HG02763 (cell line): ENCODE measurements around the gene RAB28.

Experiments used
- ATAC-seq: cut with Tn5 transposase; IDR thresholded peaks from one replicate; pipeline ENCODE4 v1.9.1; 2021; ENCODE audit warnings: mild to moderate bottlenecking, moderate library complexity; ENCODE audit not compliant: unreplicated experiment

Gene RAB28

DNA sequence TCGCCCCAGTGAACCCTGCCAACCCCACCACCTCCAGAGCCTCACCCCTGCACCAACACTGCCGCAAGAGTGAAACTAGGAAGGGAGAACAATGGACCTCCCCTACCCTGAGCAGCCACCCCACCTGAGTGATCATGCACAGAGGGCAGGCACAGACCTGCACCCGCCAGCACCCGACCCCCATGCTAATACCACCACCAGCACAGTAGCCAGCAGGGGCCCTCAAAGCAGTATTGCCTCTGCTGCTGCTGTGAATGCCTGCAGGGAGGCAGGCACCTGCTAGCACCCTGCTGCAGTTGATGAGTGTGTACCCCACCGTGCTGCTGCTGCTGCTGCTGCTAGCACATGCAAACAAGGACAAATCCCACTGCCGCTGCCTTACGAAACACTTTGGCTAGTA lies 100.1 kb downstream of the RAB28 start:
- no peak for ATAC-seq

DNA sequence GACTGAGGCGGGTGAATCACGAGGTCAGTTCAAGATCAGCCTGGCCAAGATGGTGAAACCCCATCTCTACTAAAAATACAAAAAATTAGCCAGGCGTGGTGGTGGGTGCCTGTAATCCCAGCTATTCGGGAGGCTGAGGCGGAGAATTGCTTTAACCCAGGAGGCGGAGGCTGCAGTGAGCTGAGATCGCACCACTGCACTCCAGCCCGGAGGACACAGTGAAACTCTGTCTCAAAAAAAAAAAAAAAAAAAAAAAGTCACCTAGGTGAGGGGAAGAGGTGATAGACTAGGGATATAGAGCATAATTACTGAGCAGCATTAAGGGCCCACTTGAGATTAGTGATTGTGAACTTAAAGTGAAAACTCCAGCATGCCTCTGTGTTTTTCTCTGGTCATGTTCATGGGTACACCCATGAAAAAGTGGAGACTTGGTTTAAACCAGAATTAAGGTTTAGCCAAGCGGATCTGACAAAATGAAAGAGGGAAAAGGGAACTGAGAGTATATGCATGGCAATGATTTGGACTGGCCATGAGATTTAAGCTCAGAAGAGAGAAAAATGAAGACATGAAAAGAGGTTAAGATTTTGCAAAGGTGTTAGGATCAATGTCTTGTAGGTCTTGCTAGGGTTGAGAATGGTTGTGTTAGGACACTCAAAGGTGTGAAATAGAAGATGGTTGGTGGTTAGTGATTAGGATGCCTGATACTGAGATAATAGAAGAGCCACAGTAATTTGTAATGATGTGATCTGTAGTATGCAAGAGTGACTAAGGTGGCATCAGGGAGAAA lies 105.0 kb downstream of the RAB28 start:
- ATAC-seq: no peak

DNA sequence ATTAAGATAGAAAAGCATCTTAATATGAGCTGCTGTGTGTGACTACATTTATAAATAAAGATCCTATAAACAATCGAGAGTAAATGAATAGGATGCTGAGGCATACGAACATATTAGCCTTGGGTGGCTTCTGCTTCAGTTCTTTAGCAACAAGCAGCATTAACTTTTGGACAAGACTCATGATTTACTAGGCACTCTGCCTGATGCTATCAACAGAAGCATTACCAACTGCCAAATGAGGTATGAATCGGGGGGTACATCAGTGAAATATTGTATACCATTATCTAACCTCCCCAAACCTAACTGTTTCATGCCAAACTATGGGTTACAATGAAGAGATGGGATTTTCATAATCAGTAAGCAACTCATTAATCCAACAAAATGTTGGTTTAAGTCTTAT lies 113.1 kb downstream of the RAB28 start:
- no peak for ATAC-seq

DNA sequence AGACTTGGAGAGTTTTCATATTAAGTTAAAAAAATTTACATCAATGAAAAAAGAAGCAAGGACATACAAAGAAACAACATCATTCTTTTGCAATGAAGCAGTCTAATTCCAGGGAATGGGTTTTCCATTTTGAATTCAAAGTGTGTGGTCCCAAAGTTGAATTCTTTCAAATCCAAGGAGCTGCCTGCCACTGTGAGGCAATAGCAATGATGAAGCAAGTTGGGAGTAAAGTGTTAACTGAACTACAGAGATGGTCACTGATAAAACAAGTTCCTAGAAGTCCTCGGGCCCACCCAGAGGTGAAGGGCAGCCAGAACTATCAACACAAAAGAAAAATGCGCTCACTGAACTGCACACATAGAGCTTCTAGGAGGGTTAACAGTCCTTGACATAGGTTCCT lies 115.9 kb downstream of the RAB28 start:
- ATAC-seq: no peak

DNA sequence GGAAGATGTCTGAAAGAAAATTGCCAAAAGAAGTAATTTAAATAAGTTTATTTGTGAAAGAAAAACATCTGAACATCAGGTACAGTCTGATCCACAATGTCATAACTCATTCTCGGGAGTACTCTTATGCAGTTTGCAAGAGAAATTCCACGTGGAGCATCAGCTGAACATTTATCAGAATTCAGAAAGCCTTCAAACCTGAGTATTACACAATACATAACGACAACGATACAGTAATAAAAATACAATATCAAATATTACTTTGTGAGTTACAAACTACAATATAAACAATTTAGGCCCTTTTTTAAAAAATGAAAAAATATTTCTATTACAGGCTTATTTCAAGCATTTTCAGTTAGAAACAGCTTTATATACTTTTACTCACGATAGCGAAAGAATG lies 116.4 kb downstream of the RAB28 start:
- no peak for ATAC-seq

DNA sequence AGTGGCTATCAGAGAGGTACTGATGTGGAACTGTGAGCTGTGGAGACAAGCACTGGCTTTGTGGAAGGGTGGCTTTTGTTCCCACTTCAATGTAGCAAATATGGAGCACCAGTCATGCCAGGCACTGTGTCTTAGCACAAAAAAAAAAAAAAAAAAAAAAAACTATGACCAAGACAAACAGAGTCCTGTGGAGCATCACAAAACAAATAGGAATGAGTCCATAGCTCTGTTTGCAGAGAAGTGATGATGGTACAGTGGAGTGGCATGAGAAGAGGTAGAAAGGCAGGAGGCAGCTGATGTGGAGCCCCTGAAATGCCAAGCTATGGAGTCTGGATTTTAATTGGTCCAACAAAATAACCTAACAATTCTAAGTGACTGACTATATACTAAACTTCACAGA lies 116.9 kb downstream of the RAB28 start:
- no peak for ATAC-seq

DNA sequence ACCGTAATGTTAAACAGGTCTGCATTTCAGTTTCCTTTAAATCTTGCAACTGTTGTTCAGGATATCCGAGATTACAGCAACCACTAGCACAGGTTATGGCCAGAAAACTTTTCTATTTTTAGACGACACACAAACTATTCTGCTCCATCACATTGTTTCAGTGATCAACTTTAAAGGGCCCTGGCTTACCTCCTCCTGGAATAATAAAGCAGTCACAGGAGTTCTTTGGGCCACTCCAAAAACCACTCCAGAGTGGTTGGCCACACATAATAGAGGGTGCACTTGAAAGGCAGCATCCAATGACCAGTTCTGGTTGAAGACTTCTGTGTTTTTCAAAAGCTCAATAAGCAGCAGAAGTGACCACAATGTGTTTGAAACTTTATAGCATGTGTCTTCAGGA lies 118.9 kb downstream of the RAB28 start:
- no peak for ATAC-seq

DNA sequence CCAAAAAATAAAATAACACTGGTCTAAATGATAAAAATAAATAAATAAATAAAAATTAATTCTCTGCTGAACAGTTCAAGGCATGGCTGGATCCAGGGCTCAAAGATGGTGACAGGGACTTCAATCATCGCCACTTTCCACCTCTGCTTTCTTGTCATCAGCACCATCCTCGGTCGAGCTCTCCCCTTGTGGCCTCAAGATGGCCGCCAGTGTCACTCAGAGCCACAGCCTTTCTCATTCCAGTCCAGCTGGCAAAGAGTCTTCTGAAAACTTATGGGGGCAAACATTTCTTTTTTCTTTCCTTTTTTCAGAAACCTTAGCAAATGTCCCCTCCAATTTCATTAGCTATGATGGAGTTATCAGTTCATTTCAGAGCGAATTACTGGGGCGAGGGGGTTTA lies 119.5 kb downstream of the RAB28 start:
- ATAC-seq: no peak

DNA sequence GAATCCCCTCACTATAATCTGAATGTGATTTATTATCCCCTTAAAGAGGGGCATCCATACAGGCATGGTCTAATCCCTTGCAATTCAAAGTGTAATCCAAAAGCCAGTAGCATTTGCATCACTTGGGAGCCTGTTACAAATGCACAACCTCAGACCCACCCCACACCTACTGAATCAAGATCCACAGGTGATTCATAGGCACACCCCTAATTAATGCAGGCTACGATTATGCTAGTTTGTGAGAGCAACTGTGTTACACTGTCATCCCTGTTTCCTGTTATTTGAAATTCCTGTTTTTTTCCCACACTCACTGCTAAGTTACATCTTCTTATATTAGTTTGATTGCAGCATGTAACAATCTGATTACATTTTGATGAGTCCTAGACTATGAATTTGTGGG lies 120.0 kb downstream of the RAB28 start:
- ATAC-seq: no peak

DNA sequence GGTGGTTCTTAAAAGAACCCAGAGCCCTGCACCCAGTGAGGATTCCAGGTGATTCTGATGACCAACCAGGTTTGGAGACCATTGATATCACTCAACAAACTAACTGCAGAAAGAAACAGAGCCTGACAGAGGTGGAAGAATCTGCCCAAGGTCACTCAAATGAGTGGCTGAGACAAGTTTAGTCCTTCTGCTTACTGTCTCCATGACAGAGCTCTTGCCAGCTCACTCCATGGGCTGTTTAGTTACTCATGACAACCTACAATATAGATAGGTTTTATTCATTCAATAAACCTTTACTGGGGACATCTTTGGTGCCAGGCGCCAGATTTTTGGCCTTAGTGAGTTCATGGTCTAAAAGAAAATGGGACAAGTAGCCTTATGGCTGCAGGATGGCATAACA lies 124.3 kb downstream of the RAB28 start:
- no peak for ATAC-seq

DNA sequence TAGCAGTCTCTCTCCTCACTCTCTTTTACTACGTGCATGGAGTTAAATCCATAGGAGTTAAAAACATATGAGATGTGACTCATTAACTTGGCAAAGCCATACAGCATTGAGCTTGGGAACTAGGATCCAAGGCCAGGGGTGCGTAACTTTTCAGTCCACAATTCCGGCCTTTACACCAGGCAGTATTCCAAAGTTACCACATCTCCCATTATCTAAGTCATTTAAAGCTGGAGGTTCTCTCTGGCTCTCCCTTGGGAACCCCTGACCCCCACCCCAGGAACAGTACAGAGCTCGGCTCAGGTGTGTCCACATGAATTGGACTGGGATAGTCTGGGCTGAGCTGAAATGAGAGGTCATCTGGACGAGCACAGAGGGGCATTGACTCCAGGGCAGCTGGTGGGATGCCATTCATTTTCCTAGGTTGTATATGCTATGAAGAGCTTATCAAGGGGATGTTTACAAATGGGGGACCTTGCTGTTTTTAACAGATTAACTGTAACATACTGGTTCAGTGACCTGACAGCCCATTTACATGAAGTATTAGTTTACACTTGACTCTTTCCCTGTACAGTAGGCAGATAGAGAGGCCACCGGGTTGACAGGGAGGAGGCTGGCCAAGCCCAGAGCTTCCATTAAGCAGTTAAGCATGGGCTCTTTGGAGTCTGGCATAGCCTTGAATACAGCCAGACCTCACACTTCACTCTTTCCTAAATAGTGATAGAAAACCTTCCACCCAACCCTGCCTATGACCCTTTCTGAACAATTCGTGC lies 128.8 kb downstream of the RAB28 start:
- ATAC-seq: no peak

DNA sequence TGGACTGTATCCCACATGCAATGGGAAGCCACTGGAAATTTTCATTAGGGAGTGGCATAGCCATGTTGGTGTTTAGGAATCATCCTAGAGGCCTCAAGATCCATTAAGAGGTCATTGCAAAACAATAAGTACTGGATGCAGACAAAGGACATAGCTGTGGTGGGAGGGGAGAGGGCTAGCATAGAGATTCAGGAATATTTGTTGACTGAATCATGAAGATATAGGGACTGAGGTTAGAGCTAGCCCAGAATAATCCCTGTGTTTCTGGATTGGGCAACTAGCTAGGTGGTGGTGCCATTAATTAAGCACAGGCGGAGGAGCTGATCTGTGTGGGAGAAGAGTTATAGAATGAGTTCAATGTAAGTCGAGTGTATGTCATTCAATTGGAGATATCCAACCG lies 135.0 kb downstream of the RAB28 start:
- ATAC-seq: no peak

DNA sequence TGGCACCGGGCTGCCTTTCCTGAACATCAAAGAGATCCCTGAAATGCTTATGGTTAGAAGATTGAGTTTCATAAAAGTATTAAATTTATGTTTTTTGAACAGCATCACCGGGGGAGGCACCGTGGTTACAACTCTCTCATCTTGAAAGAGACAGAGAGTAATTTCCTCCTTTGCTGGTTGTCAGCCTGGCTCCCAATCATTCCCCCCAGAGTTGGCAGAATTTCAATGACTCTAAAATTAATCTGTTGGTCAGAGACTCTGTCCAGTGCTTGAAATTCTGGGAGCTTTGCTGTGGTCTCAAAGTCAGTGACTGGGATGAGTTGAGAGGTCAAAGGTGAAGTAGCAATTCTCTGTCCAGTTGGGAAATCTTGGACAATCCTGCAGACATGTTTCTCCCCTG lies 135.9 kb downstream of the RAB28 start:
- no peak for ATAC-seq

DNA sequence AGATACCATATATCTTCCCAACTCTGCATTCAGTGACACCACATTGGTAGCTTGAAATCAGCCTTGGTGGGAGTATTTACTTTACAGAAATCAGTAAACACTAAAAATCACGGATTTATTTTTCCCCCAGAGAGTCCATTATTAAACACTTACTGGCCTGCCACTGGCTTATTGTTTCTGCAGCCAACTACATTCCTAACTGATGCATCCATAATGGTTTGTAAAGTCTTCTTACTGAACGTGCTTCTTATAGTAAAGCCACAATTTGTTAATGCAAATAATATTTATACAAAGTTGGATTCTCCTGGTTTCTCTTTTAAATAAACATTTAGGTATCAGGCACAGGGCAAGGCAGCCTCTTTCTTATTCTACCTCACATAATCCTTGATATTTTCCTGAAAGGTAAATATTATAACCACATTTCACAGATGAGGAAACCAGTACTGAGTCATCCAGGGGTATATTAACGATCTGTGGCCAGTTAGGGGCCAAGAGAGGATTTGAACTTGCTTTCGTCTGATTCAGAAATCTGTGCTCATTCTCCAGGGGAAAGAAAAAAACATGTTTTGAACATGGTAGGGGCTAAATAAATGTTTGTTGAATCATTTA lies 136.5 kb downstream of the RAB28 start:
- no peak for ATAC-seq

DNA sequence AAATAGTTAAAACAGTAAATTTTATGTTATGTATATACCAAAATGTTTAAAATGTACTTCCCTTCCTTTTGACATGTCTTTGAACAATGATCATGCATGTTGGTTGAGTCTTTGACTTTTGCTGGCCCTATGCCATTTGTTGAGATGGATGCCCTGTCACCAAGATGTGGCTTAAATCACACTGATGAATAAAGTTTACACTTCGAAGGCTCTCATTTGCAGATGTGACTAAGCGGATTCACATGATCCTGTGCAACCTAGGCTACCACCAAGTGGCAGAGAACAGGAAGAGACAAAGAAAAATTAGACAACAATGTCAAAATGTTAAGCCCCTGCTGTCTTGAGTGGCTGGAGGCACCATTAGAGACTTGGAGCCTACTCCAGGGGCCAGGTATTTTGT lies 139.9 kb downstream of the RAB28 start:
- no peak for ATAC-seq

DNA sequence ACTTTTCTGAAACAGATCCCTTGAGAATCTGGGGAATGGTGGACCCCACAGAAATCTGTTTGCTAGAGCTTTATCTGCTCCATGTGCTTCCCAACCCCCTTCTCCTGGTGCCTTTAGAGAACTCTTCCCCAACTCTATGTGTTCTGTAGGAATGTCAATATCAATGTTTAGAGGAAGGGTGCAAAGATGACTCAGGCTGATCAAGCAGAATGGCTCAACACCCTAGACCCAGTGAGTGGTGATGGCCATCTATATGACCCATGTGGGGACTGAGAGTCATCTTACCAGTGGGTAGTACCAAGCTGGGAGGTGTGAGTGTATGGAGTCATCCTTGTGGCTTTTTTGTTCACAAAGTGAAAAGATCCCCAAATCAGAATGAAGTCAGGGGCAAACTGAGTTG lies 143.5 kb downstream of the RAB28 start:
- no peak for ATAC-seq

DNA sequence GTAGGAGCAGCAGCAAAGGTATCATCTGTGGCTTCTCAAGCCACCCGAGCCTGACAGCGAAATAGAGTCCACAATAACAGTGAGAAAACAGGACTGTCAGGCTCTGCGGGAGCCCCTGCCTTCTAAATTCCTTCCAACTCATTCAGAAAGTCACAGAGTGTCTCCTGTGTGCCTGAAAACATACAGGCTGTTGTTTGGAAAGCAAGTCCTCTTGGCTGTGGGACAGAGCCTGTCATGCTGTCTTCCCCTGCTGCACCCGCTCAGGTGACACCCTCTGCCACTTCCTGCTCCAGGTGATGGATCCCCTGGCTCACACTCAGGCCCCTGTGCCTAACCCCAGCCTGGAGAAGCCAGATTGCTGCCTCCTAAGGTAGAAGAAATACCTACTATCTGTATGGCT lies 152.3 kb downstream of the RAB28 start:
- no peak for ATAC-seq

DNA sequence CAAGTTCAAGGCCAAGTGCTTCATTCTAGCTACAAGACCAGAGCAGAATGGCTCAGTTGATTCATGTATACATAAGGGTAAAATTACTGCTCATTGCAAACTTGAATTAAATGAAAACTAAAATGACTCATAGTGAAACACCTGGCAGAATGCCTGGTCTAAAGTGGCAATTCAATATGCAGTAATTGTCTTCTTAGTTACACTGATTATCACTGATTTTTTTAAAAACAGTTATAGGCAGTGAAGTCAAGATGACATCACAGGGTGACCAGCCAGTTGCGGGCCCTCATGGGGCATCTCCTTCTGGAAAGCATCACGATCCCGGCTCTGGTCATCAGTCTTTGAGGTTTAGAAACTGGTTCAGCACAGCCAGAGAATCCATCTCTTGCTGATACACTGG lies 154.2 kb downstream of the RAB28 start:
- ATAC-seq: no peak

DNA sequence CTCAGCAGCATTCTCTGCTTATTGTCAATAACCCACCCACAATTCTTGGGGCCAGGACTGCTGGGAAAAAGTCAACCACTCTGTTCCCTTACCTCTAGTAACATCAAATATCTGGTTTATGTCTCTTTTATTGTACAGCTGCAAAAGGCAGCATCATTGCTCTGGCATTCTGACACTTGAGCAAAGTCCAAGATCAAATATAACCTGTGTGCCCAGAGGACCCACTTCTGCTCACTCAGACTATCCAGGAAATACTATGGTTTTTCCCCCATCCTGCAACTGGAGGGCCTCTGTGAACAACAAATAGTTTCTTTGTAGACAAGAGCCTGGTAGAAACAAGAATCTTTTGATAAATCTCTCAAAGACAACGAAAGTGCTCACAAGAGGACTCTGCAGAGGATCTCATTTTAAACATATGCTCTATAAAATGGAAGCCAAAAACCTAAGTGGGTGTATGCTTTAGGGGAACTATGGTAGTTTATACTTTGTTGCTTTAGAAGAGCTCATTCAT lies 154.7 kb downstream of the RAB28 start:
- ATAC-seq: no peak

DNA sequence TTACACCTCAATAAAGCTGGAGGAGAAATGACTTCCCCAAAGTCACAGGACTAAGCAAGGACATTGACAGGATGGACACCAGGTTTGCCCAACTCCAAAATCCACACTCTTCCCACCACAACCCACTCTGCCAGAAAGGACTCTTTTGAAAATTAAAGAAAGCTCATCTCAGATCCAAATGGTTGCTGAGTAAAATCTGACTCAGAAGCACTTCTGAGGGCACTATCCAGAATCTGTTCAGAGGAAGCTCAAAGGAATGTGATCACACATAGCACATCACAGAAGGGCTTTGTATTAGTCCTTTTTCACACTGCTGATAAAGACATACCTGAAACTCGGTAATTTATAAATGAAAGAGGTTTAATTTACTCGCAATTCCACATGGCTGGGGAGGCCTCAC lies 155.5 kb downstream of the RAB28 start:
- no peak for ATAC-seq

DNA sequence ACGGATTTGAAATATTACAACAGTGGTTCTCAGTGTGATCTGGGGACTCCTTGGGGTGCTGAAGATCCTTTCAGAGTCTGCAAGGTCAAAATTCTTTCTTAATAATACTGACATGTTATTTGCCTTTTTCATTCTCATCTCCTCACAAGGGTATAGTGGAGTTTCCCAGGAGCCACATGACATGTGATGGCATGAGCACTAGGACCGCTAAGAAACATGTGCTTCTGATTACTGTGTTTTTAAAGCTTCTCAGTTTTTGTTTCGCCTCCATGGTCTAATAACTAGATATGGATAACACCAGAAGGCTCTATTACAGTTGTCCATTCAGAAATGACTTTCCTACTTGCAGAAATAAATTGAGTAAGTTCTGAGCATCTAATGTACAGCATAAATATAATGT lies 156.1 kb downstream of the RAB28 start:
- no peak for ATAC-seq

DNA sequence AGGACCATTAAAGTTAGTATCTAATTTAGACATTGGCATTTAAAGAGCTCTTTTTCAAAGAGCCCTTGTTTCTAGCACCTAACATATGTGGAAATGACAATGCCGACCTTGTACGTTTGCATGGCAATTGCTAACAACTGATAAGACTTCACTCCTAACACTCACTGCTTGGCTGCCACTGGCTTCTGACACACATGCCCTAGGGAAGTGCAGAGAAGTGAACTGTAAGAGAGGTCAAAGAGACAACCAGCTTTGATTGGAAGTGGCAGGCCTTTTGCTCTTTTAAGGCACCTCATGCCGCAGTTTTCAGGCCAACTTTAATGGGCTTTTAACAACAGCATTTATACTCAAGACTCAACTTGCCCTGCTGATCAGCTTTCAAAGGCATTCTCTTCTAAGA lies 158.4 kb downstream of the RAB28 start:
- no peak for ATAC-seq
